Heart left ventricle (tissue), 16 donors: ENCODE data around the gene LOC101059915. TPM values are rescaled to one million over a fixed set of nuclear protein-coding genes. Genes with fewer than 3 reads are reported as not detected.
"Not testable (repeated sequence)": the region's sequence is repeated elsewhere in the genome, so short reads cannot be mapped to it uniquely, and the experiment has no call there.

ENCODE experiments used
- ATAC-seq, 4 donors: fragments of 200-7000 bp; cut with Tn5 transposase; one replicate each; pipeline ENCODE4 v1.9.1; 2020 to 2022; ENCODE audit warnings: moderate library complexity in 4 of 4, mild to moderate bottlenecking in 3 of 4, moderate number of reproducible peaks in 1 of 4
- DNase-seq, 5 donors: peaks; one replicate each; pipeline ENCODE4 v3.0.0-alpha.2; 2020
- H3K27ac ChIP-seq, 12 donors: fragments of 200-600 bp; sonication (generic) in 4 of 12; one replicate each; pipeline versions ENCODE4 v1.5.0 to v1.8.0; 2016 to 2022; ENCODE audit warnings: mild to moderate bottlenecking in 2 of 12
- H3K27me3 ChIP-seq, 9 donors: fragments of 200-600 bp; sonication (generic) in 2 of 9; one replicate each; pipeline versions ENCODE4 v1.5.1 to v1.8.0; 2016 to 2022; ENCODE audit warnings: mild to moderate bottlenecking in 3 of 9
- H3K36me3 ChIP-seq, 9 donors: fragments of 200-600 bp; sonication (generic) in 2 of 9; one replicate each; pipeline versions ENCODE4 v1.5.0 to v1.8.0; 2018 to 2022; ENCODE audit warnings: mild to moderate bottlenecking in 2 of 9
- H3K4me1 ChIP-seq, 12 donors: fragments of 200-600 bp; sonication (generic) in 4 of 12; one replicate each; pipeline versions ENCODE4 v1.5.0 to v1.8.0; 2016 to 2022; ENCODE audit warnings: mild to moderate bottlenecking in 3 of 12
- H3K4me3 ChIP-seq, 12 donors: fragments of 200-600 bp; sonication (generic) in 4 of 12; one replicate each; pipeline versions ENCODE4 v1.5.0 to v1.8.0; 2017 to 2022; ENCODE audit warnings: mild to moderate bottlenecking in 9 of 12, moderate library complexity in 4 of 12
- H3K9me3 ChIP-seq, 12 donors: fragments of 200-600 bp; sonication (generic) in 4 of 12; one replicate each; pipeline versions ENCODE4 v1.5.0 to v1.8.0; 2016 to 2022; ENCODE audit warnings: mild to moderate bottlenecking in 1 of 12
- WGBS, 4 donors: extraction: QIAGEN DNeasy Blood & Tissue Kit in 2 of 4; methylation state at CpG; one replicate each; pipeline versions ENCODE4 v1.1.5 to v1.1.7; 2013 to 2018; 5-methylcytosine and 5-hydroxymethylcytosine counted together
- intact Hi-C, 10 donors: fragments of 100-400 bp; cut with DNase I; formaldehyde crosslinking; loops; one replicate each; pipeline versions ENCODE4 v1.11.1 to v1.14.2; 2022
- polyA plus RNA-seq, 2 donors: library from polyadenylated mRNA; stranded (reverse); fragments of 200-250 nt; gene quantifications; one replicate each; pipeline ENCODE4 v1.2.3, GENCODE V29; 2013
- total RNA-seq, 9 donors: library from RNA; depleted of rRNA in 2 of 9; stranded (reverse); fragments of >200 nt in 2 of 9; fragmentation: NEBNext Ultra II Directional in 3 of 9; extraction: Animal tissue kit (Norgen Biotek cat#: 25700) in 3 of 9; gene quantifications; one replicate each; pipeline versions ENCODE4 v1.1.0 to v1.2.4, GENCODE V29; 2016 to 2023
- donor health status: ischemic (EF 13 %, LVEDD 7.1; RV severe dilation, severe dysfunction).
- donor health status: healthy with polysubstance abuse.
- donor health status: DM: no; HTN: yes; CAD: no.
- donor health status: DM: no; HTN: no; CAD: no.
- donor health status: ischemic (EF 25% LVEDD 6.9; RV normal size, moderate dysfunction).
- donor health status: ischemic (EF 25% LVEDD 5.7; RV mildly dilated, moderate dysfunction).
- donor health status: healthy.
- donor health status: DM: yes; HTN: yes; CAD: no.
- donor health status: ischemic (EF 35%, LVEDD 5.7; RV mildly dilated, moderate dysfunction).
- donor health status: nonischemic (EF 11% LVEDD 7.7; RV severe dilation, severe dysfunction).
- donor health status: DM: yes; HTN: yes; CAD: no.
- donor health status: PGD.
- donor health status: ischemic (EF 29% LVEDD 5.4; RV normal size, mild dysfunction).
- donor health status: nonischemic (EF 23%, LVEDD 6.1; RV moderate dilation, normal function).

Gene LOC101059915

GRCh38 chrX:71718185-71718584 is 50.8 kb downstream of the LOC101059915 start, which contains the start of gene CXorf49:
Gene CXorf49, minus strand, starts transcription at chrX:71718285. Its CDS starts 134 bp downstream, at chrX:71718151.
- intact Hi-C loops, H3K36me3 ChIP-seq, DNase-seq, H3K9me3 ChIP-seq, H3K4me1 ChIP-seq, H3K27ac ChIP-seq, H3K4me3 ChIP-seq, ATAC-seq, H3K27me3 ChIP-seq: not testable (repeated sequence)
- no CpG with 5 or more reads among the region's 30 CpGs for WGBS, 4 donors

GRCh38 chrX:71719195-71719594 is 51.8 kb downstream of the LOC101059915 start:
- peak in 2 of 5 donors; percentile 0 to 4 for DNase-seq
- H3K4me3 ChIP-seq, H3K9me3 ChIP-seq, H3K36me3 ChIP-seq, ATAC-seq, H3K27ac ChIP-seq, H3K27me3 ChIP-seq, intact Hi-C loops, H3K4me1 ChIP-seq: not testable (repeated sequence)
- WGBS, 4 donors = 92% methylated on average over 8 to 10 of the region's 30 CpGs; no CpG with 5 or more reads in 2 of the 4 donors

GRCh38 chrX:71720289-71720886 is 53.0 kb downstream of the LOC101059915 start:
- intact Hi-C loops, ATAC-seq, H3K9me3 ChIP-seq, H3K36me3 ChIP-seq, DNase-seq, H3K4me3 ChIP-seq, H3K27me3 ChIP-seq, H3K4me1 ChIP-seq, H3K27ac ChIP-seq: not testable (repeated sequence)
- no CpG with 5 or more reads among the region's 20 CpGs for WGBS, 4 donors

Other genes with a start within 250 kb of the LOC101059915 start
- 10 to 100 TPM; 64.8 to 84.1 (median 77.4) TPM for gene OGT, start 134.4 kb upstream of the LOC101059915 start, total RNA-seq
- gene OGT, start 134.4 kb upstream of the LOC101059915 start, polyA plus RNA-seq = 10 to 100 TPM; 20.0 to 33.3 TPM
- 1 to 10 TPM in 6 of 9 donors, under 1 TPM in 3; 0.56 to 1.6 (median 1.1) TPM for gene GCNA, start 89.1 kb upstream of the LOC101059915 start, total RNA-seq
- gene GCNA, start 89.1 kb upstream of the LOC101059915 start, polyA plus RNA-seq = 1 to 10 TPM; 1.1 to 2.0 TPM
- gene CXCR3, start 49.0 kb upstream of the LOC101059915 start, total RNA-seq = 1 to 10 TPM in 1 of 9 donors, under 1 TPM in 3, not detected in 5; 0.26 to 2.6 (median 0.33) TPM
- gene CXCR3, start 49.0 kb upstream of the LOC101059915 start, polyA plus RNA-seq = under 1 TPM in 1 of 2 donors, not detected in 1; 0.11 TPM
- not detected for gene CXorf49, start 50.7 kb downstream of the LOC101059915 start, total RNA-seq
- gene CXorf49, start 50.7 kb downstream of the LOC101059915 start, polyA plus RNA-seq = not detected
- not detected for gene CXorf49B, start 95.8 kb downstream of the LOC101059915 start, total RNA-seq
- gene CXorf49B, start 95.8 kb downstream of the LOC101059915 start, polyA plus RNA-seq = not detected
- gene NHSL2, start 243.3 kb downstream of the LOC101059915 start, total RNA-seq = 10 to 100 TPM in 2 of 9 donors, 1 to 10 TPM in 7; 3.1 to 14.0 (median 5.8) TPM
- gene NHSL2, start 243.3 kb downstream of the LOC101059915 start, polyA plus RNA-seq = 1 to 10 TPM; 1.8 to 2.4 TPM